Spleen (tissue), 11 donors: Measurements from ENCODE around the gene AGAP5. TPM values are rescaled to one million over a fixed set of nuclear protein-coding genes. Genes with fewer than 3 reads are reported as not detected.
"Not testable (repeated sequence)": the region's sequence is repeated elsewhere in the genome, so short reads cannot be mapped to it uniquely, and the experiment has no call there.

ENCODE experiments used
- DNase-seq: peaks from one replicate; pipeline ENCODE4 v3.0.0-alpha.2; 2020
- H3K27ac ChIP-seq, 8 donors: fragments of 200-600 bp; sonication (generic) in 7 of 8; 1 replicate in 4 of 8; 2 replicates in 4 of 8; pipeline versions ENCODE4 v1.5.0 to v1.8.0; 2016 to 2021; ENCODE audit warnings: inconsistent platforms in 4 of 8, mild to moderate bottlenecking in 4 of 8, moderate library complexity in 1 of 8
- H3K27me3 ChIP-seq, 7 donors: fragments of 200-600 bp; sonication (generic) in 6 of 7; replicated peaks in 1 of 7; 1 replicate in 4 of 7; 2 replicates in 3 of 7; pipeline versions ENCODE4 v1.5.0 to v1.8.0; 2016 to 2021; ENCODE audit warnings: inconsistent platforms in 3 of 7, mild to moderate bottlenecking in 1 of 7
- H3K36me3 ChIP-seq, 6 donors: fragments of 200-600 bp; sonication (generic) in 5 of 6; 1 replicate in 4 of 6; 2 replicates in 2 of 6; pipeline versions ENCODE4 v1.5.0 to v1.8.0; 2016 to 2021; ENCODE audit warnings: inconsistent platforms in 2 of 6
- H3K4me1 ChIP-seq, 6 donors: fragments of 200-600 bp; sonication (generic) in 5 of 6; 1 replicate in 3 of 6; 2 replicates in 3 of 6; pipeline versions ENCODE4 v1.5.0 to v1.8.0; 2016 to 2021; ENCODE audit warnings: inconsistent platforms in 3 of 6
- H3K4me3 ChIP-seq, 8 donors: fragments of 200-600 bp; sonication (generic) in 7 of 8; 1 replicate in 4 of 8; 2 replicates in 4 of 8; pipeline versions ENCODE4 v1.5.0 to v1.8.0; 2016 to 2021; ENCODE audit warnings: inconsistent platforms in 4 of 8, mild to moderate bottlenecking in 4 of 8, moderate library complexity in 2 of 8
- H3K9me3 ChIP-seq, 8 donors: fragments of 200-600 bp; sonication (generic) in 7 of 8; 1 replicate in 4 of 8; 2 replicates in 4 of 8; pipeline versions ENCODE4 v1.5.0 to v1.8.0; 2016 to 2021; ENCODE audit warnings: inconsistent platforms in 4 of 8
- CTCF ChIP-seq, 11 experiments: fragments of 200-600 bp in 7 of 11; fragments of 450-650 bp in 4 of 11; sonication (generic) in 4 of 11; IDR thresholded peaks in 8 of 11; conservative IDR thresholded peaks in 3 of 11; 1 replicate in 7 of 11; 2 replicates in 4 of 11; pipeline versions ENCODE4 v1.4.0 to v1.8.0; 2016 to 2021; ENCODE audit warnings: antibody characterized with exemption in 11 of 11, inconsistent platforms in 4 of 11, mild to moderate bottlenecking in 1 of 11
- POLR2A ChIP-seq, 3 donors: fragments of 450-650 bp; IDR thresholded peaks; one replicate each; pipeline ENCODE4 v1.5.1; 2017; ENCODE audit warnings: antibody characterized with exemption in 3 of 3, mild to moderate bottlenecking in 1 of 3
- POLR2AphosphoS5 ChIP-seq, 3 donors: sonication (generic); formaldehyde crosslinking; IDR thresholded peaks; one replicate each; pipeline ENCODE4 v1.5.1; 2017; ENCODE audit warnings: antibody characterized with exemption in 3 of 3
- WGBS, 5 donors: extraction: QIAGEN DNeasy Blood & Tissue Kit in 3 of 5; methylation state at CpG; one replicate each; pipeline versions ENCODE4 v1.1.5 to v1.1.7; 2013 to 2018; 5-methylcytosine and 5-hydroxymethylcytosine counted together
- intact Hi-C: fragments of 100-400 bp; cut with DNase I; formaldehyde crosslinking; loops from one replicate; pipeline ENCODE4 v1.15.0; 2023; ENCODE audit warnings: low total_unique reads
- polyA plus RNA-seq, 3 donors: library from polyadenylated mRNA; stranded (reverse); fragments of 200-250 nt; gene quantifications; one replicate each; pipeline ENCODE4 v1.2.1, GENCODE V29; 2013
- total RNA-seq, 7 donors: library from RNA; depleted of rRNA in 3 of 7; stranded (reverse); fragments of >200 nt in 3 of 7; fragmentation: NEBNext Ultra II Directional in 4 of 7; extraction: Animal tissue kit (Norgen Biotek cat#: 25700) in 4 of 7; gene quantifications; one replicate each; pipeline versions ENCODE4 v1.1.0 to v1.2.1, GENCODE V29; 2016 to 2021
- donor health status: healthy with polysubstance abuse.
- donor health status: DM: no; HTN: no; CAD: no; lungs with moderate emphysema.
- donor health status: DM: no; HTN: no; CAD: no.
- donor health status: Bipolar disorder and iron deficiency.
- donor health status: healthy.
- donor health status: DM: no; HTN: no; CAD: no.
- donor health status: DM: yes; HTN: yes; CAD: no.

Gene AGAP5
- total and polyA plus RNA-seq, 10 donors, result 2.6 to 15.7 (median 9.3) TPM

- intact Hi-C loops, result no loop called here
- DNase-seq, result peak; percentile 78
- H3K4me3 ChIP-seq, result peak overlapping the region in 6 of 8 donors; percentile 64 to 96 (median 80)
- no peaks in the 10 kb centered on the region for H3K27me3 ChIP-seq
- H3K9me3 ChIP-seq, result no peaks in the 10 kb centered on the region
- TF ChIP-seq CTCF (IDR thresholded peaks at IDR 0.05 in 8 of 11, conservative IDR thresholded peaks at IDR 0.05 in 3 of 11) (no peak), POLR2A (IDR thresholded peaks at IDR 0.05) (no peak), POLR2AphosphoS5 (IDR thresholded peaks at IDR 0.05) (peak in 1 of 3 donors; percentile 9)
- peaks cover 13 to 63% (median 38%) of the 10 kb centered on the region in 6 donors for H3K4me1 ChIP-seq
- H3K36me3 ChIP-seq, result peaks cover 0 to 71% (median 28%) of the 10 kb centered on the region in 6 donors
- peak overlapping the region in 2 of 8 donors; percentile 86 to 94 for H3K27ac ChIP-seq
- WGBS, 5 donors, result 92 to 95% (median 93%) methylated on average over 33 to 42 of the region's 42 CpGs
These were observed 33.9 kb upstream of the AGAP5 start for GRCh38 chr10:73731588-73732375.

- intact Hi-C loops, result no loop called here
- Histone ChIP-seq H3K27me3 (no peaks in the 10 kb centered on the region), H3K9me3 (no peaks in the 10 kb centered on the region), H3K36me3 (peaks cover 0 to 71% (median 42%) of the 10 kb centered on the region in 6 donors), H3K4me1 (peaks cover 13 to 61% (median 38%) of the 10 kb centered on the region in 6 donors), H3K4me3 (peak overlapping the region; percentile 64 to 96 (median 80)), H3K27ac (peak overlapping the region; percentile 86 to 95 (median 92))
- peak; percentile 95 for DNase-seq
- TF ChIP-seq CTCF (IDR thresholded peaks at IDR 0.05 in 8 of 11, conservative IDR thresholded peaks at IDR 0.05 in 3 of 11), result no peak
- peak; percentile 89 to 91 (median 89) for TF ChIP-seq POLR2AphosphoS5 (IDR thresholded peaks at IDR 0.05)
- TF ChIP-seq POLR2A (IDR thresholded peaks at IDR 0.05), result no peak
- WGBS, 5 donors, result 0 to 1% (median 0%) methylated on average over 48 to 58 of the region's 58 CpGs
These were observed 32.4 kb upstream of the AGAP5 start for GRCh38 chr10:73730153-73730906.

GRCh38 chr10:73729781-73730152 is 31.9 kb upstream of the AGAP5 start:
- peak overlapping the region; percentile 86 to 95 (median 92) for H3K27ac ChIP-seq
- 0 to 1% (median 0%) methylated on average over 9 of the region's 9 CpGs for WGBS, 5 donors
- peaks cover 13 to 55% (median 36%) of the 10 kb centered on the region in 6 donors for H3K4me1 ChIP-seq
- H3K27me3 ChIP-seq, intact Hi-C loops, H3K9me3 ChIP-seq, DNase-seq: not testable (repeated sequence)
- peaks cover 0 to 71% (median 46%) of the 10 kb centered on the region in 6 donors for H3K36me3 ChIP-seq
- H3K4me3 ChIP-seq, result peak overlapping the region; percentile 64 to 96 (median 80)

- H3K9me3 ChIP-seq, result no peaks in the 10 kb centered on the region
- H3K27me3 ChIP-seq, result no peaks in the 10 kb centered on the region
- no peak for DNase-seq
- TF ChIP-seq POLR2A (IDR thresholded peaks at IDR 0.05) (no peak), CTCF (IDR thresholded peaks at IDR 0.05 in 8 of 11, conservative IDR thresholded peaks at IDR 0.05 in 3 of 11) (no peak), POLR2AphosphoS5 (IDR thresholded peaks at IDR 0.05) (no peak)
- intact Hi-C loops, result no loop called here
- H3K4me3 ChIP-seq, result no peak overlapping the region
- whole genome bisulfite sequencing, 5 donors, result 68 to 96% (median 92%) methylated on average over 4 of the region's 4 CpGs
- H3K27ac ChIP-seq, result no peak overlapping the region
- H3K4me1 ChIP-seq, result peaks cover 0 to 5% (median 1%) of the 10 kb centered on the region in 6 donors
- H3K36me3 ChIP-seq, result peaks cover 0 to 99% (median 76%) of the 10 kb centered on the region in 6 donors
These were observed 25.6 kb upstream of the AGAP5 start for GRCh38 chr10:73723516-73723915.

- H3K36me3 ChIP-seq, result peaks cover 0 to 100% (median 83%) of the 10 kb centered on the region in 6 donors
- 88 to 94% (median 92%) methylated on average over 4 of the region's 4 CpGs for WGBS, 5 donors
These were observed 22.7 kb upstream of the AGAP5 start for GRCh38 chr10:73720561-73720960.

More at GRCh38 chr10:73720561-73720960, 22.7 kb upstream of the AGAP5 start:
- H3K9me3 ChIP-seq, H3K27me3 ChIP-seq, H3K4me3 ChIP-seq, intact Hi-C loops, DNase-seq: not testable (repeated sequence)
- Histone ChIP-seq H3K4me1 (peaks cover 0 to 16% (median 9%) of the 10 kb centered on the region in 6 donors), H3K27ac (peak overlapping the region in 4 of 8 donors; percentile 20 to 48 (median 35))
